GM21529 (cell line): ENCODE results near the gene HOMER2.
"Not testable (repeated sequence)": the region's sequence is repeated elsewhere in the genome, so short reads cannot be mapped to it uniquely, and the experiment has no call there.

Experiments used
- ATAC-seq: cut with Tn5 transposase; IDR thresholded peaks from one replicate; pipeline ENCODE4 v1.9.1; 2021; ENCODE audit not compliant: unreplicated experiment

The HOMER2 gene

GRCh38 chr15:82966671-82967071 lies 14.2 kb upstream of the HOMER2 start:
- peak; percentile 87 for ATAC-seq

GRCh38 chr15:82964890-82965289 lies 12.4 kb upstream of the HOMER2 start:
- ATAC-seq: no peak

GRCh38 chr15:82963471-82964341 lies 11.2 kb upstream of the HOMER2 start:
- no peak for ATAC-seq

GRCh38 chr15:82960766-82961165 lies 8.2 kb upstream of the HOMER2 start:
- ATAC-seq: no peak

GRCh38 chr15:82959423-82959822 lies 6.9 kb upstream of the HOMER2 start:
- ATAC-seq: no peak

- no peak for ATAC-seq
These were observed 6.1 kb upstream of the HOMER2 start for GRCh38 chr15:82958638-82959037.

GRCh38 chr15:82951472-82952157 lies 905 bp downstream of the HOMER2 start:
- no peak for ATAC-seq

GRCh38 chr15:82950746-82951370 lies 1.7 kb downstream of the HOMER2 start:
- ATAC-seq: peak; percentile 73

GRCh38 chr15:82950295-82950694 lies 2.2 kb downstream of the HOMER2 start:
- no peak for ATAC-seq

- ATAC-seq: no peak
These were observed 6.3 kb downstream of the HOMER2 start for GRCh38 chr15:82946155-82946701.

GRCh38 chr15:82945326-82945725 lies 7.2 kb downstream of the HOMER2 start:
- ATAC-seq: no peak

- no peak for ATAC-seq
These were observed 7.7 kb downstream of the HOMER2 start for GRCh38 chr15:82944821-82945220.

GRCh38 chr15:82944056-82944455 lies 8.5 kb downstream of the HOMER2 start:
- ATAC-seq: no peak

GRCh38 chr15:82943176-82943575 lies 9.3 kb downstream of the HOMER2 start:
- ATAC-seq: no peak

GRCh38 chr15:82942691-82943090 lies 9.8 kb downstream of the HOMER2 start:
- ATAC-seq: no peak

GRCh38 chr15:82939678-82940077 lies 12.8 kb downstream of the HOMER2 start:
- ATAC-seq: not testable (repeated sequence)

- no peak for ATAC-seq
These were observed 14.8 kb downstream of the HOMER2 start for GRCh38 chr15:82937712-82938058.

- no peak for ATAC-seq
These were observed 15.4 kb downstream of the HOMER2 start for GRCh38 chr15:82936966-82937711.

- no peak for ATAC-seq
These were observed 17.1 kb downstream of the HOMER2 start for GRCh38 chr15:82935382-82935781.

GRCh38 chr15:82934100-82934880 lies 18.2 kb downstream of the HOMER2 start:
- no peak for ATAC-seq
